Ishikawa (cell line): ENCODE data around the gene ADCYAP1.

ENCODE experiments used
- EGR1 ChIP-seq: IDR thresholded peaks from 2 replicates; pipeline ENCODE4 v1.6.1; 2012
- EP300 ChIP-seq: IDR thresholded peaks from 2 replicates; pipeline ENCODE4 v1.6.1; 2012; ENCODE audit warnings: borderline replicate concordance
- FOXM1 ChIP-seq: IDR thresholded peaks from 2 replicates; pipeline ENCODE4 v1.6.1; 2012; ENCODE audit warnings: low read depth, borderline replicate concordance
- TAF1 ChIP-seq: IDR thresholded peaks from 2 replicates; pipeline ENCODE4 v1.6.1; 2012; ENCODE audit warnings: low read depth, mild to moderate bottlenecking
- YY1 ChIP-seq: IDR thresholded peaks from 2 replicates; pipeline ENCODE4 v1.6.1; 2012; ENCODE audit warnings: low read depth
- TF ChIP-seq, protein P1 (sequence below): IDR thresholded peaks from 2 replicates; pipeline ENCODE4 v1.6.1; 2012; ENCODE audit warnings: low read depth, mild to moderate bottlenecking
- TF ChIP-seq, protein P2 (sequence below): IDR thresholded peaks from 2 replicates; pipeline ENCODE4 v1.6.1; 2012

DNA sequence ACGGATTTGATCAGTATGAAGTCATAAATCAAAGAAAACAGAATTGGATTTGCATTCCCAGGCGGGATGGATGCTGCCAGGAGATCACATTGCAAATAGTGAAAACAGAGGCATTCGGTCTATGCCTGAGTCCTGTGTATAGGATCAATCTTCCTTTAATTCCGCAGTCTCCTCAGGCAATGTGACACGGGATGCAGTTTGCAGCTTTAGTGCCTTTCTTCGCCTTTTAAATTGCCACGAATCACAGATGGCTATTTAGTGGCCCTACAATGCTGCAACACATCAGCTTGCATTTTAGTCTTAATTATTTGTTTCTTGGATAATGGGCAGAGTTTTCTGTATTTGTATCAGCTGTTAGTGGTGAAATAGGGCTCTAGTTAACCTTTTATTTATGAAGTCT, 6.8 kb downstream of the ADCYAP1 start:
- TF ChIP-seq EP300 = no peak
- TF ChIP-seq EGR1 = no peak
- TF ChIP-seq, protein P1, sequence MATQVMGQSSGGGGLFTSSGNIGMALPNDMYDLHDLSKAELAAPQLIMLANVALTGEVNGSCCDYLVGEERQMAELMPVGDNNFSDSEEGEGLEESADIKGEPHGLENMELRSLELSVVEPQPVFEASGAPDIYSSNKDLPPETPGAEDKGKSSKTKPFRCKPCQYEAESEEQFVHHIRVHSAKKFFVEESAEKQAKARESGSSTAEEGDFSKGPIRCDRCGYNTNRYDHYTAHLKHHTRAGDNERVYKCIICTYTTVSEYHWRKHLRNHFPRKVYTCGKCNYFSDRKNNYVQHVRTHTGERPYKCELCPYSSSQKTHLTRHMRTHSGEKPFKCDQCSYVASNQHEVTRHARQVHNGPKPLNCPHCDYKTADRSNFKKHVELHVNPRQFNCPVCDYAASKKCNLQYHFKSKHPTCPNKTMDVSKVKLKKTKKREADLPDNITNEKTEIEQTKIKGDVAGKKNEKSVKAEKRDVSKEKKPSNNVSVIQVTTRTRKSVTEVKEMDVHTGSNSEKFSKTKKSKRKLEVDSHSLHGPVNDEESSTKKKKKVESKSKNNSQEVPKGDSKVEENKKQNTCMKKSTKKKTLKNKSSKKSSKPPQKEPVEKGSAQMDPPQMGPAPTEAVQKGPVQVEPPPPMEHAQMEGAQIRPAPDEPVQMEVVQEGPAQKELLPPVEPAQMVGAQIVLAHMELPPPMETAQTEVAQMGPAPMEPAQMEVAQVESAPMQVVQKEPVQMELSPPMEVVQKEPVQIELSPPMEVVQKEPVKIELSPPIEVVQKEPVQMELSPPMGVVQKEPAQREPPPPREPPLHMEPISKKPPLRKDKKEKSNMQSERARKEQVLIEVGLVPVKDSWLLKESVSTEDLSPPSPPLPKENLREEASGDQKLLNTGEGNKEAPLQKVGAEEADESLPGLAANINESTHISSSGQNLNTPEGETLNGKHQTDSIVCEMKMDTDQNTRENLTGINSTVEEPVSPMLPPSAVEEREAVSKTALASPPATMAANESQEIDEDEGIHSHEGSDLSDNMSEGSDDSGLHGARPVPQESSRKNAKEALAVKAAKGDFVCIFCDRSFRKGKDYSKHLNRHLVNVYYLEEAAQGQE = no peak
- no peak for TF ChIP-seq FOXM1
- TF ChIP-seq, protein P2, sequence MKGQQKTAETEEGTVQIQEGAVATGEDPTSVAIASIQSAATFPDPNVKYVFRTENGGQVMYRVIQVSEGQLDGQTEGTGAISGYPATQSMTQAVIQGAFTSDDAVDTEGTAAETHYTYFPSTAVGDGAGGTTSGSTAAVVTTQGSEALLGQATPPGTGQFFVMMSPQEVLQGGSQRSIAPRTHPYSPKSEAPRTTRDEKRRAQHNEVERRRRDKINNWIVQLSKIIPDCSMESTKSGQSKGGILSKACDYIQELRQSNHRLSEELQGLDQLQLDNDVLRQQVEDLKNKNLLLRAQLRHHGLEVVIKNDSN = no peak
- TF ChIP-seq YY1 = no peak
- TF ChIP-seq TAF1 = no peak
